Activated naive CD8-positive, alpha-beta T cell treated with anti-CD3 and anti-CD28 coated beads, Interleukin-2, amount 50 U/mL, for 16 hours (primary cell): ENCODE results near the gene NDUFB3.

Experiments
- DNase-seq: peaks from one replicate; pipeline ENCODE4 v3.0.0-alpha.2; 2020; ENCODE audit warnings: low read depth, low spot score

Gene NDUFB3

GRCh38 chr2:201128033-201128432 is 56.2 kb downstream of the NDUFB3 start:
- DNase-seq: no peak

GRCh38 chr2:201128933-201129505 is 57.2 kb downstream of the NDUFB3 start:
- no peak for DNase-seq

DNA sequence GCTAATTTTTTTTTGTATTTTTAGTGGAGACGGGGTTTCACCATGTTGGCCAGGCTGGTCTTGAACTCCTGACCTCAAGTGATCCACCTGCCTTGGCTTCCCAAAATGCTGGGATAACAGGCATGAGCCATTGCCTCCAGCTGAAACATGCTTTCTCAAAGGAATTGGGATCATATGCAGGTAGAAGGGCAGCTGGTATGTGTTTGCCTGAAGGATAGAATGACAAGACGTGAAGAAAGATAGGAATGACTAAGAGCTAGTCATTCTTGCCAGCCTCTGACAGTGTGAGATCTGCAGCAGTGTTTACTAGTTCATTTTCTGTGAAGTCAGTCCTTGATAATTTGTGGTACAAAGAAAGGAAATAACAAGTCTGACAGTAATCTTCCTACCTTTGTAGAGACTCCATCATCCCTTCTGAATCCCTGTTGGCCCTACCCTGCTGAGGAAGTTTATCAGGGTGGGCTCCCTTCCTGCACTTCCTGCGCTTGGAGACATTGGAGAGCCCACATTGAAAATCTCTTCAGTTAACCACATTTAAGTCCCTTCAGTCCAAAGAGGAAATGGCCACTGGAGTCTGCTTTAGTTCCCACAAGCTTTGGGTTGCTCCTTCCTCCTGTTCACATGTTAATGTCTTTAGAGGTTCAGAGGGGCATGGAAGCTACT is 58.9 kb downstream of the NDUFB3 start:
- no peak for DNase-seq

DNA sequence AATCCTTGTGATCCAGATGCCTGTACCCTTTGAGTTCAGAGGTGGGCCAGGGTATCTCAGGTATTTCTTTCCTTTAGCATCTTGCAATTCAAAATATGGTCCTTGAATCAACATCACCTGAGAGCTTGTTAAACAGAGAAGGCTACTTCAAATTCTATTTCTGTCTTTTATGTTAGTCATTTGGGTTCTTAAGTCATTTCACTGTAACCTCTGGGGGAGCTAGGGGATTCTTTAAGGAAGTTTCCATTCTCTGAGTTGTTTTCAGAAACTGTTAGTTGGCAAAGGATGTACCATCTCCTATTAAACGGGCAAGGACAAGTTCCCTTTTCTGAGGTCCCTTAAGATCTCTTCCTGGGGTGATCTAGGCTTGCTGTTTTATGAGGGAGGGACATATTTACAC is 60.7 kb downstream of the NDUFB3 start:
- DNase-seq: no peak
